ENCODE measurements around the gene COL23A1.

GRCh38 chr5:178472138-178472537 is 118.1 kb downstream of the COL23A1 start:
- TF ChIP-seq CTCF (IDR thresholded peaks at IDR 0.05) (no peak), POLR2A (IDR thresholded peaks at IDR 0.05) (no peak)

Measured in lower leg skin (tissue), 3 donors.